Common myeloid progenitor, CD34-positive (primary cell): ENCODE results near the gene CANT1.

Experiments
- CTCF ChIA-PET: fragments of 350-600 bp; sonication (Branson Sonifier 250); formaldehyde crosslinking; loops from one replicate; lab custom pipeline; 2021; ENCODE audit warnings: antibody characterized with exemption; lab: Charles Lee
- POLR2A ChIA-PET: fragments of 350-600 bp; sonication (Branson Sonifier 250); formaldehyde crosslinking; loops from one replicate; lab custom pipeline; 2021; ENCODE audit warnings: antibody characterized with exemption; lab: Charles Lee
- DNase-seq, 3 donors: peaks; one replicate each; pipeline versions ENCODE4 v3.0.0 to v3.0.0-alpha.2; 2013
- H3K27ac ChIP-seq, 2 experiments: 1 replicate in 1 of 2; 2 replicates in 1 of 2; pipeline ENCODE4 v1.7.0; 2013; ENCODE audit warnings: inconsistent platforms in 2 of 2, low read length in 2 of 2, mild to moderate bottlenecking in 2 of 2, low read depth in 1 of 2, moderate library complexity in 1 of 2; ENCODE audit not compliant: severe bottlenecking in 2 of 2, insufficient read depth in 1 of 2, poor library complexity in 1 of 2
- H3K27me3 ChIP-seq, 5 experiments: replicated peaks in 2 of 5; 1 replicate in 3 of 5; 2 replicates in 2 of 5; pipeline versions ENCODE4 v1.6.1 to v1.7.0; 2013; ENCODE audit warnings: low read length in 4 of 5, mild to moderate bottlenecking in 2 of 5, moderate library complexity in 2 of 5, inconsistent platforms in 1 of 5; ENCODE audit not compliant: insufficient read depth in 5 of 5, control insufficient read depth in 4 of 5
- H3K36me3 ChIP-seq, 4 experiments: 1 replicate in 2 of 4; 2 replicates in 2 of 4; pipeline versions ENCODE4 v1.6.1 to v1.7.0; 2013; ENCODE audit warnings: low read length in 3 of 4, control low read depth in 1 of 4, mild to moderate bottlenecking in 1 of 4; ENCODE audit not compliant: control insufficient read depth in 4 of 4, insufficient read depth in 4 of 4
- H3K4me1 ChIP-seq, 4 experiments: 1 replicate in 3 of 4; 2 replicates in 1 of 4; pipeline versions ENCODE4 v1.6.1 to v1.7.1; 2013; ENCODE audit warnings: low read length in 3 of 4, mild to moderate bottlenecking in 3 of 4, control low read depth in 1 of 4, inconsistent platforms in 1 of 4, moderate library complexity in 1 of 4; ENCODE audit not compliant: control insufficient read depth in 4 of 4, insufficient read depth in 4 of 4; ENCODE audit errors: control extremely low read depth in 1 of 4
- H3K4me3 ChIP-seq, 7 experiments: 1 replicate in 4 of 7; 2 replicates in 3 of 7; pipeline versions ENCODE4 v1.5.1 to v1.7.0; 2013; ENCODE audit warnings: mild to moderate bottlenecking in 7 of 7, low read length in 6 of 7, moderate library complexity in 6 of 7, inconsistent platforms in 2 of 7, low read depth in 2 of 7, control low read depth in 1 of 7; ENCODE audit not compliant: insufficient read depth in 4 of 7, control insufficient read depth in 1 of 7; ENCODE audit errors: extremely low read depth in 1 of 7
- H3K9me3 ChIP-seq, 5 experiments: 1 replicate in 4 of 5; 2 replicates in 1 of 5; pipeline versions ENCODE4 v1.6.1 to v1.7.1; 2013; ENCODE audit warnings: low read length in 4 of 5, mild to moderate bottlenecking in 2 of 5, inconsistent platforms in 1 of 5, low read depth in 1 of 5, moderate library complexity in 1 of 5; ENCODE audit not compliant: control insufficient read depth in 4 of 5, insufficient read depth in 2 of 5; ENCODE audit errors: control extremely low read depth in 1 of 5
- WGBS: methylation state at CpG from one replicate; pipeline ENCODE4 v1.1.5; 2013; ENCODE audit not compliant: insufficient coverage; 5-methylcytosine and 5-hydroxymethylcytosine counted together

The CANT1 gene

DNA sequence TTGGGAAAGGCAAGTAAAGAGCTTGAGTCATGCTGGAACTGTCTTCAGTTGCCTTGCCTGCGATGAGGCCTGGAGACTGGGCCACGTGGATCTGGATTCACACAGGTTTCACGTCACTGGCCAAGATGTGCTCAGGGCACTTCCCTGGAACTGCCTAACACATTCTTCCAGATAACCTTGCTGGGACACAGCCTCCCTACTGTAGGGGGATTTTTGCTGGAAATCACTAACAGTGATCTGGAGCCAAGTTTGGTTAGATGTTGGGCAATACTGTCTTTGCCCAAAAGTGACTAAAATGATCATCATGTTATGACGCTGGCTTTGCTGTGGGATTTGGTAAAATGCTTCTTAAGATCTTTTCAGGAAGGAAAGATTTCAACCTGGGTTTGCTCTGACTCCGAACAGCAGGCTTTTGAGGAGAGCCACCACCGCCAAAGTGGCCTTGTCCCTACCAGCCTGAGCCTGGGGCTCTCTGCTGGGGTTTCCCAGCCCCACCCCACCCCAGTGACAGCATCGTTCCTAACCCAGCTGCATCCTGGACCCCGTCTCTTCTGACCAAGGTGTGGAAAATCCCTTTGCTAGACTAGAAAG lies 29.1 kb upstream of the CANT1 start:
- ChIA-PET CTCF (interaction anchor here (1.0 to 1.8 kb wide), 2 partner anchors 11 to 17 kb away, joined by 3 read pairs; no protein-coding TSS in a partner anchor), POLR2A (no interaction called here)
- H3K4me3 ChIP-seq, result no peak overlapping the region

DNA sequence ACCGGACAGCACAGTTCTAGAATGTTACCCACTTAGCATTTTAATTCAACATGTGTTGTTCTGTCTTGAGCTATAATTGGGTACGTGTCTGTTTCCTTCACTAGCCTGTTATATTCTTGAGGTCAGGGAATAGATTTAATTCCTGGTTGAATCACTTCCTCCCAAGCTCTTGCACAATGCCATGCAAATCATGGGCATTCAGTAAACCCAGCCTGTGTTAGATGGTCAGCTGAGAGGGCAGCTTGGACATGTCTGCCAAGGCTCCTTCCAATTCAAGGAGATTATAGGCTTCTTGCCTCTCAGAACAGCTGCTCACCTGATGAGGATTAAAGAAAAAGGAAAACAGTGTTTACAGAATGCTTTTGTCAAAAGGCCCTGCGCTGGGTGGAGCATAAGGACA lies 27.0 kb upstream of the CANT1 start:
- peaks cover 0 to 14% (median 0%) of the 10 kb centered on the region in 5 experiments for H3K27me3 ChIP-seq
- 50% methylated on average over 2 of the region's 3 CpGs for WGBS
- H3K27ac ChIP-seq, result no peak overlapping the region
- H3K36me3 ChIP-seq, result no peaks in the 10 kb centered on the region
- ChIA-PET CTCF (interaction anchor here (0.9 to 7.8 kb wide), 8 partner anchors 8 to 355 kb away, joined by 3 to 41 read pairs (median 4); no protein-coding TSS in a partner anchor), POLR2A (no interaction called here)
- no peak for DNase-seq
- H3K4me1 ChIP-seq, result no peaks in the 10 kb centered on the region
- no peaks in the 10 kb centered on the region for H3K9me3 ChIP-seq
- no peak overlapping the region for H3K4me3 ChIP-seq

More for the DNA sequence above, 29.1 kb upstream of the CANT1 start:
- DNase-seq, result peak in 1 of 3 donors; percentile 26
- Histone ChIP-seq H3K4me1 (no peaks in the 10 kb centered on the region), H3K36me3 (no peaks in the 10 kb centered on the region), H3K27me3 (peaks cover 0 to 4% (median 0%) of the 10 kb centered on the region in 5 experiments), H3K9me3 (no peaks in the 10 kb centered on the region), H3K27ac (no peak overlapping the region)
- 83% methylated on average over 7 of the region's 8 CpGs for WGBS

DNA sequence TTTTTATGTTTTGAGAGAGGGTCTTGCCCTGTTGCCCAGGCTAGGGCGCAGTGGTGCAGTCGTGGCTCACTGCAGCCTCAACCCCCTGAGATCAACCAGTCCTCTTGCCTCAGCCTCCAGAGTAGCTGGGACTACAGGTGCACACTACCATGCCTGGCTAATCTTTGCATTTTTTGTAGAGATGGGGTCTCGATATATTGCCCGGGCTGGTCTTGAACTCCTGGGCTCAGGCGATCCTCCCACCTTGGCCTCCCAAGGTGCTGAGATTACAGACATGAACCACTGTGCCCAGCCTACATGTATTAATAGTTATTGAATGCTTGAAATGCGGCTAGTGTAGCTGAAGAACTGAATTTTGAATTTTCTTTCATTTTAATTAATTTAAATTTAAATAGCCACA lies 26.6 kb upstream of the CANT1 start:
- ChIA-PET POLR2A (no interaction called here), CTCF (interaction anchor here (0.9 to 7.8 kb wide), 7 partner anchors 9 to 355 kb away, joined by 3 to 41 read pairs (median 4); no protein-coding TSS in a partner anchor)
- H3K36me3 ChIP-seq, result no peaks in the 10 kb centered on the region
- no peaks in the 10 kb centered on the region for H3K9me3 ChIP-seq
- no peaks in the 10 kb centered on the region for H3K4me1 ChIP-seq
- 100% methylated on average over 4 of the region's 6 CpGs for WGBS
- H3K4me3 ChIP-seq, result no peak overlapping the region
- no peak for DNase-seq
- peaks cover 0 to 15% (median 0%) of the 10 kb centered on the region in 5 experiments for H3K27me3 ChIP-seq
- no peak overlapping the region for H3K27ac ChIP-seq

DNA sequence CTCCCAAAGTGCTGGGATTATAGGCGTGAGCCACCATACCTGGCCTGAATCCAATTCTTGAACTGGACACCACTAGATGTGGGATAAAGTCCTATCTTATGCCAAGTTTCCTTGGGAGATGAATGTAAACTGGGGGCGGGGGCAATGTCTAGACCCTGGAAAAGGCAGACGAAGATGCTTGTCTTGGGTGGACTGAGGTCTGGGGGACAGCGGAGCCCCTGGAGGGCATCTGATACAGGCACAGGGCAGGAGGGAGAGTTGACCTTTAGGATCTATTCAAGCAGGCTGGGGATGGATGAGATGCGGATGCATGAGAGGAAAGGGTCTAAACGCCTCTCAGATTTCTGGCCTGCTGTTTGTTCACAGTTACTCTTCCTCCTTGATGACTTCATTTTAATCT lies 26.1 kb upstream of the CANT1 start:
- CTCF ChIA-PET, result interaction anchor here (0.8 to 7.8 kb wide), 8 partner anchors 9 to 356 kb away, joined by 3 to 41 read pairs (median 4); no protein-coding TSS in a partner anchor
- Histone ChIP-seq H3K36me3 (no peaks in the 10 kb centered on the region), H3K4me1 (no peaks in the 10 kb centered on the region), H3K27ac (no peak overlapping the region), H3K27me3 (peaks cover 0 to 15% (median 0%) of the 10 kb centered on the region in 5 experiments), H3K4me3 (no peak overlapping the region), H3K9me3 (no peaks in the 10 kb centered on the region)
- DNase-seq, result no peak
- POLR2A ChIA-PET, result no interaction called here
- 100% methylated on average over 5 of the region's 6 CpGs for WGBS

DNA sequence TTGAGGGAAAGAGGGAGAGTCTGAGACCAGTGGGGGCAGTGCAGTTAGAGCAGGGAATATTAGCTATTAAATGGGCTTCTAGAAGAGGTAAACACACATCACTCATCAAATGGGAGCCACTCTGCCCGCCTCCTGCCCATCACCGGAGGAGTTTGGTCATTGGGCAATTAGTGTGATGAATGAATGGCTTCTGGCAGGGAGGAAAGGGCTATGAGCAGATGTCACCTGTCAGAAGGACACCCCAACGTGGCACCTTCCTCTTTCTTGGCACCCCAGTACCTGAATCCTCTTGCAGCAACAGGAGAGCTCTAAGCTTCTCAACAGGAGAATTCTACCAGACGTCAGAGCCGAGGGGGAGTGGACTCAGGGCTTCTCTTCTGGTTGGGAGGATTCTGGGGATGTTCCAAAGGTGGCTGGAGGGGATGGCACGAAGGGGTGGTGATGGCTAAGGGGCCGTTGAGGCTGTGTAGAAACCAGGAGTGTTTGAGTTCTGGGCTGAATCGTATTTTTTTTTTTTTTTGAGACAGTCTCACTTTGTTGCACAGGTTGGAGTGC lies 25.4 kb upstream of the CANT1 start:
- CTCF ChIA-PET, result interaction anchor here (0.8 to 7.8 kb wide), 5 partner anchors 9 to 355 kb away, joined by 3 to 41 read pairs (median 13); no protein-coding TSS in a partner anchor
- DNase-seq, result no peak
- H3K4me1 ChIP-seq, result no peaks in the 10 kb centered on the region
- POLR2A ChIA-PET, result no interaction called here
- H3K4me3 ChIP-seq, result no peak overlapping the region
- no peaks in the 10 kb centered on the region for H3K36me3 ChIP-seq
- no peaks in the 10 kb centered on the region for H3K9me3 ChIP-seq
- WGBS, result 78% methylated on average over 6 of the region's 8 CpGs
- no peak overlapping the region for H3K27ac ChIP-seq
- peaks cover 0 to 15% (median 0%) of the 10 kb centered on the region in 5 experiments for H3K27me3 ChIP-seq

DNA sequence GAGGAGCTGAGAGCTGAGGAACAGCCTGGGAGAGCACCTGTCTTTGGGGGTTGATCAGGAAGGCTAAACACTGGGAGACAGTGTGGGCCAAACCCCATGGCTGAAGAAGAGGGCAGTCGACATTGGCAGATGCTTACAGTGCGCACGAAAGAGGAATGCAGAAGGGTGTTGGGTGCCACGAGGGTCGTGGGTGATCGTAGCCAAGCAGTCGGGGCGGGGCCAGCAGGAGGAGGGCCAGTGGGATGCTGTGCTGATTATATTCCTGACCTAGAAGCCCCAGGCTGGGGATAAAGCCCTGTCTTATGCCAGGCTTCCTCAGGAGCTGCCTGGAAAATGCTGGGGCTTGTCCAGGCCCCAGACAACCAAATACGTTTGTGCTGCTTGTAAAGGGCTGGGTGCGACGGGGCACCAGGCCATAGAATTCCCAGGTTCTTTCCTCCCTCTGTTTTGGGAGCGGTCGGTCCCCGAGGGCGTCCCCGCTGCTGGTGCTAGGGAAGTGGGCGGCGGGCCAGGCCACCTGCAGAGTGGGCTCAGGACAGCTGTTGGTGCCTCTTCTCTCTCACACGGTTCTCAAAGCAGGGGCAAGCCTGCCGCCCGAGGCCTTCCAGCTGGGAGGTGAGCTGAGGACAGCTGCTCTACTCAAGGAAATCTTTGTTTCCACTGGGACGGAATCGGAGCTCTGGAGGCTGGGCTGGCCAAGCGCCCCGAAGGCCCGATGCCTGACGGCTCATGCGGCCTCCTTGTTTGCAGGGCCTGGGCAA lies 24.4 kb upstream of the CANT1 start:
- Histone ChIP-seq H3K27ac (no peak overlapping the region), H3K4me1 (no peaks in the 10 kb centered on the region), H3K36me3 (no peaks in the 10 kb centered on the region), H3K9me3 (no peaks in the 10 kb centered on the region), H3K4me3 (no peak overlapping the region), H3K27me3 (peaks cover 0 to 18% (median 3%) of the 10 kb centered on the region in 5 experiments)
- WGBS, result 97% methylated on average over 27 of the region's 28 CpGs
- ChIA-PET CTCF (interaction anchor here (0.6 to 7.8 kb wide), 5 partner anchors 11 to 48 kb away, joined by 3 to 41 read pairs (median 3); no protein-coding TSS in a partner anchor), POLR2A (interaction anchor here (0.6 kb wide), 1 partner anchor 336 kb away, joined by 3 read pairs; no protein-coding TSS in a partner anchor)
- no peak for DNase-seq
